IMR-90 (cell line): ENCODE results near the gene PRICKLE2. TPM values are rescaled to one million over a fixed set of nuclear protein-coding genes. Genes with fewer than 3 reads are reported as not detected.
A peak's percentile ranks its signal among the peaks of the same experiment; 100 is the strongest.

Source experiments
- ATAC-seq: fragments of 200-7000 bp; cut with Tn5 transposase; 2 replicates; pipeline ENCODE4 v1.9.1; 2020; ENCODE audit warnings: low read depth, mild to moderate bottlenecking, moderate library complexity
- BruUV-seq: library from RNA; stranded (reverse); fragments of 400-500 nt; replicated peaks from 2 replicates; lab custom pipeline; 2021; lab: Mats Ljungman, UMichigan
- CTCF ChIA-PET: fragments of 300-600 bp; formaldehyde crosslinking; extraction: SDS; loops from one replicate; lab custom pipeline; 2021; ENCODE audit warnings: antibody characterized with exemption; lab: Yijun Ruan, JAX
- POLR2A ChIA-PET: fragments of 300-600 bp; sonication (Branson Sonifier 250); formaldehyde crosslinking; loops from one replicate; lab custom pipeline; 2022; ENCODE audit warnings: antibody characterized with exemption; ENCODE audit not compliant: unreplicated experiment; lab: Charles Lee
- DNase-seq: peaks from one replicate; pipeline ENCODE4 v3.0.0; 2013
- H2AFZ ChIP-seq: replicated peaks from 2 replicates; pipeline ENCODE3; 2013; ENCODE audit warnings: low read length, mild to moderate bottlenecking; ENCODE audit not compliant: poor library complexity
- H2AK5ac ChIP-seq: 2 replicates; pipeline ENCODE4 v1.6.1; 2013; ENCODE audit warnings: low read depth, low read length, inconsistent platforms
- H2AK9ac ChIP-seq: replicated peaks from 2 replicates; pipeline ENCODE3; 2013; ENCODE audit warnings: mild to moderate bottlenecking, low read depth, low read length, moderate library complexity; ENCODE audit not compliant: poor library complexity
- H2BK120ac ChIP-seq: 2 replicates; pipeline ENCODE4 v1.6.1; 2013; ENCODE audit warnings: low read depth, low read length, inconsistent platforms
- H2BK15ac ChIP-seq: 3 replicates; pipeline ENCODE4 v1.6.1; 2013; ENCODE audit warnings: low read depth, low read length, inconsistent platforms
- H2BK20ac ChIP-seq: 2 replicates; pipeline ENCODE4 v1.6.1; 2013; ENCODE audit warnings: low read depth, mild to moderate bottlenecking, inconsistent platforms, low read length, moderate library complexity
- H2BK5ac ChIP-seq: 2 replicates; pipeline ENCODE4 v1.6.1; 2013; ENCODE audit warnings: mild to moderate bottlenecking, low read depth, low read length, inconsistent platforms; ENCODE audit not compliant: poor library complexity, severe bottlenecking
- H3K14ac ChIP-seq: replicated peaks from 2 replicates; pipeline ENCODE4 v1.6.1; 2013; ENCODE audit warnings: low read depth, low read length, inconsistent platforms
- H3K18ac ChIP-seq: 2 replicates; pipeline ENCODE4 v1.6.1; 2013; ENCODE audit warnings: low read depth, low read length, control low read depth
- H3K23ac ChIP-seq: 2 replicates; pipeline ENCODE4 v1.6.1; 2013; ENCODE audit warnings: low read depth, low read length, inconsistent platforms
- H3K27ac ChIP-seq: 2 replicates; pipeline ENCODE4 v1.5.1; 2013; ENCODE audit warnings: mild to moderate bottlenecking, control low read depth, low read length; ENCODE audit not compliant: insufficient read depth
- H3K27me3 ChIP-seq: 2 replicates; pipeline ENCODE4 v1.6.1; 2013; ENCODE audit warnings: low read length; ENCODE audit not compliant: control insufficient read depth, insufficient read depth
- H3K36me3 ChIP-seq: 2 replicates; pipeline ENCODE4 v1.6.1; 2013; ENCODE audit warnings: low read length, mixed read lengths; ENCODE audit not compliant: control insufficient read depth, insufficient read depth
- H3K4ac ChIP-seq: 2 replicates; pipeline ENCODE4 v1.6.1; 2013; ENCODE audit warnings: low read depth, low read length, inconsistent platforms
- H3K4me1 ChIP-seq: 2 replicates; pipeline ENCODE4 v1.6.1; 2013; ENCODE audit warnings: low read length, mixed read lengths; ENCODE audit not compliant: control insufficient read depth, insufficient read depth
- H3K4me2 ChIP-seq: 2 replicates; pipeline ENCODE4 v1.6.1; 2013; ENCODE audit warnings: low read depth, mild to moderate bottlenecking, control low read depth, low read length, moderate library complexity
- H3K4me3 ChIP-seq: 2 replicates; pipeline ENCODE4 v1.5.1; 2013; ENCODE audit warnings: low read depth, mild to moderate bottlenecking, control low read depth, low read length, moderate library complexity; ENCODE audit not compliant: insufficient read depth
- H3K56ac ChIP-seq: 2 replicates; pipeline ENCODE4 v1.6.1; 2013; ENCODE audit warnings: low read length, inconsistent platforms; ENCODE audit not compliant: insufficient read depth; ENCODE audit errors: extremely low read depth
- H3K79me1 ChIP-seq, 2 experiments: 2 replicates each; pipeline ENCODE4 v1.6.1; 2013; ENCODE audit warnings: low read length in 2 of 2, inconsistent platforms in 1 of 2, low read depth in 1 of 2
- H3K9ac ChIP-seq: 2 replicates; pipeline ENCODE4 v1.6.1; 2013; ENCODE audit warnings: low read depth, low read length, control low read depth
- H3K9me1 ChIP-seq: 2 replicates; pipeline ENCODE4 v1.6.1; 2013; ENCODE audit warnings: low read length, inconsistent platforms; ENCODE audit not compliant: insufficient read depth
- H3K9me3 ChIP-seq: 2 replicates; pipeline ENCODE4 v1.6.1; 2013; ENCODE audit warnings: low read length; ENCODE audit not compliant: control insufficient read depth, insufficient read depth
- H4K20me1 ChIP-seq: 2 replicates; pipeline ENCODE4 v1.6.1; 2013; ENCODE audit warnings: low read length, inconsistent platforms; ENCODE audit not compliant: insufficient read depth
- H4K5ac ChIP-seq: 2 replicates; pipeline ENCODE4 v1.6.1; 2013; ENCODE audit warnings: mild to moderate bottlenecking, low read depth, low read length, control low read depth
- H4K8ac ChIP-seq, 2 experiments: 2 replicates each; pipeline ENCODE4 v1.6.1; 2013; ENCODE audit warnings: low read depth in 2 of 2, low read length in 2 of 2, control low read depth in 1 of 2, inconsistent platforms in 1 of 2
- H4K91ac ChIP-seq: 2 replicates; pipeline ENCODE4 v1.6.1; 2013; ENCODE audit warnings: low read depth, low read length, inconsistent platforms; ENCODE audit not compliant: insufficient read depth
- CEBPB ChIP-seq: IDR thresholded peaks from 2 replicates; pipeline ENCODE4 v1.6.1; 2012; ENCODE audit warnings: low read depth, low read length, improper control_type of control experiment
- CHD1 ChIP-seq: IDR thresholded peaks from 2 replicates; pipeline ENCODE4 v1.6.1; 2012; ENCODE audit warnings: low read depth, low read length, improper control_type of control experiment
- CTCF ChIP-seq: conservative IDR thresholded peaks from 2 replicates; pipeline ENCODE4 v1.5.1; 2012; ENCODE audit warnings: mild to moderate bottlenecking, low read depth, low read length, improper control_type of control experiment
- FOS ChIP-seq: fragments of 150-350 bp; IDR thresholded peaks from 2 replicates; pipeline ENCODE4 v1.6.1; 2016; ENCODE audit warnings: low read depth, low read length
- MAZ ChIP-seq: IDR thresholded peaks from 2 replicates; pipeline ENCODE4 v1.6.1; 2012; ENCODE audit warnings: low read depth, mild to moderate bottlenecking, low read length, improper control_type of control experiment, moderate library complexity, borderline replicate concordance
- MXI1 ChIP-seq: IDR thresholded peaks from 2 replicates; pipeline ENCODE4 v1.6.1; 2012; ENCODE audit warnings: low read depth, mild to moderate bottlenecking, low read length, moderate library complexity, borderline replicate concordance
- NFE2L2 ChIP-seq: fragments of 150-350 bp; IDR thresholded peaks from 2 replicates; pipeline ENCODE4 v1.6.1; 2016; ENCODE audit warnings: low read depth, mild to moderate bottlenecking, low read length
- RCOR1 ChIP-seq: IDR thresholded peaks from 2 replicates; pipeline ENCODE4 v1.6.1; 2012; ENCODE audit warnings: mild to moderate bottlenecking, low read length, improper control_type of control experiment; ENCODE audit not compliant: insufficient replicate concordance
- RFX5 ChIP-seq: IDR thresholded peaks from 2 replicates; pipeline ENCODE4 v1.8.0; 2012; ENCODE audit warnings: low read depth, mild to moderate bottlenecking, low read length, moderate library complexity
- SMC3 ChIP-seq: fragments of 150-350 bp; IDR thresholded peaks from 2 replicates; pipeline ENCODE4 v1.6.1; 2016; ENCODE audit warnings: low read depth, mild to moderate bottlenecking, antibody characterized with exemption, low read length, moderate library complexity
- USF2 ChIP-seq: fragments of 150-350 bp; IDR thresholded peaks from 2 replicates; pipeline ENCODE4 v1.6.1; 2017; ENCODE audit warnings: mild to moderate bottlenecking, antibody characterized with exemption, low read length, low read depth
- WGBS, 2 experiments: methylation state at CpG; one replicate each; pipeline versions ENCODE4 v1.1.5 to v1.1.7; 2013; ENCODE audit warnings: missing lambda C conversion rate in 2 of 2; ENCODE audit not compliant: insufficient read length in 1 of 2; ENCODE audit errors: extremely low coverage in 2 of 2; 5-methylcytosine and 5-hydroxymethylcytosine counted together
- dilution Hi-C: fragments of 300-500 bp; cut with HindIII; formaldehyde crosslinking; loops from one replicate; pipeline ENCODE4 v1.14.3; 2018; ENCODE audit warnings: low sequenced_read_pairs; ENCODE audit not compliant: unreplicated experiment
- in situ Hi-C: fragments of 300-500 bp; cut with MboI; formaldehyde crosslinking; loops from 3 replicates; pipeline ENCODE4 v1.14.3; 2019; ENCODE audit warnings: low sequenced_read_pairs, inconsistent platforms, mixed read lengths
- intact Hi-C: fragments of 100-400 bp; cut with micrococcal nuclease; formaldehyde crosslinking; loops from 2 replicates; pipeline ENCODE4 v1.10.0; 2022
- polyA plus RNA-seq, 3 experiments: library from polyadenylated mRNA; depleted of rRNA; stranded (reverse); fragments of >200 nt; gene quantifications; 2 replicates each; pipeline ENCODE4 v1.2.3, GENCODE V29; 2012; ENCODE audit warnings: low replicate concordance in 1 of 3
- total RNA-seq: library from RNA; depleted of rRNA; stranded (reverse); fragments of >200 nt; gene quantifications from 2 replicates; pipeline ENCODE4 v1.2.3, GENCODE V29; 2012

Gene PRICKLE2
- total and polyA plus RNA-seq, 2 of the 4 experiments (the other 2 are of a cell fraction), result 4.1 to 14.2 TPM

GRCh38 chr3:64272271-64272670, 47.0 kb upstream of the PRICKLE2 start:
- Histone ChIP-seq H3K27me3 (no peaks in the 10 kb centered on the region), H4K20me1 (no peaks in the 10 kb centered on the region), H3K14ac (no peak overlapping the region), H2BK120ac (no peak overlapping the region), H3K4me2 (no peak overlapping the region), H3K18ac (no peak overlapping the region), H2BK20ac (no peak overlapping the region), H3K27ac (no peak overlapping the region), H3K79me1 (peaks cover 0 to 18% of the 10 kb centered on the region in 2 experiments; a peak in 3 of 4 replicates), H4K5ac (no peak overlapping the region), H3K56ac (no peak overlapping the region), H3K4me3 (no peak overlapping the region), H3K36me3 (no peaks in the 10 kb centered on the region), H2AFZ (no peak overlapping the region), H3K9me1 (no peaks in the 10 kb centered on the region), H2BK5ac (no peak overlapping the region), H4K8ac (no peak overlapping the region), H3K9me3 (no peaks in the 10 kb centered on the region), H2AK5ac (no peak overlapping the region), H3K23ac (no peak overlapping the region), H3K4ac (no peak overlapping the region), H3K9ac (no peak overlapping the region), H2BK15ac (peak overlapping the region; percentile 72; the same call in 1 of the 3 replicates), H3K4me1 (peaks cover 4% of the 10 kb centered on the region), H2AK9ac (no peak overlapping the region), H4K91ac (no peak overlapping the region)
- no peak for ATAC-seq
- ChIA-PET POLR2A (no interaction called here), CTCF (no interaction called here)
- dilution Hi-C loops, result no loop called here
- in situ Hi-C loops, result no loop called here
- WGBS, 2 experiments, result 100% methylated on average over 1 of the region's 2 CpGs; no CpG with 5 or more reads in 1 of the 2 experiments
- no peak for DNase-seq
- intact Hi-C loops, result no loop called here
- BruUV-seq, result no TSS peak
- TF ChIP-seq RCOR1 (no peak), SMC3 (no peak), USF2 (no peak), RFX5 (no peak), MXI1 (no peak), CTCF (no peak), MAZ (no peak), FOS (no peak), CEBPB (no peak), CHD1 (no peak), NFE2L2 (no peak)
